ENCODE measurements around the gene RNF208. TPM values are rescaled to one million over a fixed set of nuclear protein-coding genes. Genes with fewer than 3 reads are reported as not detected.

Gene RNF208
- total RNA-seq, 1 donor: 0.45 TPM

- TF ChIP-seq, protein P1, sequence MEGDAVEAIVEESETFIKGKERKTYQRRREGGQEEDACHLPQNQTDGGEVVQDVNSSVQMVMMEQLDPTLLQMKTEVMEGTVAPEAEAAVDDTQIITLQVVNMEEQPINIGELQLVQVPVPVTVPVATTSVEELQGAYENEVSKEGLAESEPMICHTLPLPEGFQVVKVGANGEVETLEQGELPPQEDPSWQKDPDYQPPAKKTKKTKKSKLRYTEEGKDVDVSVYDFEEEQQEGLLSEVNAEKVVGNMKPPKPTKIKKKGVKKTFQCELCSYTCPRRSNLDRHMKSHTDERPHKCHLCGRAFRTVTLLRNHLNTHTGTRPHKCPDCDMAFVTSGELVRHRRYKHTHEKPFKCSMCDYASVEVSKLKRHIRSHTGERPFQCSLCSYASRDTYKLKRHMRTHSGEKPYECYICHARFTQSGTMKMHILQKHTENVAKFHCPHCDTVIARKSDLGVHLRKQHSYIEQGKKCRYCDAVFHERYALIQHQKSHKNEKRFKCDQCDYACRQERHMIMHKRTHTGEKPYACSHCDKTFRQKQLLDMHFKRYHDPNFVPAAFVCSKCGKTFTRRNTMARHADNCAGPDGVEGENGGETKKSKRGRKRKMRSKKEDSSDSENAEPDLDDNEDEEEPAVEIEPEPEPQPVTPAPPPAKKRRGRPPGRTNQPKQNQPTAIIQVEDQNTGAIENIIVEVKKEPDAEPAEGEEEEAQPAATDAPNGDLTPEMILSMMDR (IDR thresholded peaks at IDR 0.05; ENCODE audit: insufficient read depth, low read length): no peak
- DNase-seq (ENCODE audit: low read depth): no peak
Measured at GRCh38 chr9:137202966-137203365, 19.1 kb downstream of the RNF208 start.

GRCh38 chr9:137201205-137201868, 20.7 kb downstream of the RNF208 start:
- no peak for DNase-seq (ENCODE audit: low read depth)
- H3K4me3 ChIP-seq (ENCODE audit: low read depth, low read length): peak overlapping the region; percentile 78
- TF ChIP-seq, protein P1 (IDR thresholded peaks at IDR 0.05; ENCODE audit: insufficient read depth, low read length): no peak

More at GRCh38 chr9:137202966-137203365, 19.1 kb downstream of the RNF208 start:
- no peak overlapping the region for H3K4me3 ChIP-seq (ENCODE audit: low read depth, low read length)

DNA sequence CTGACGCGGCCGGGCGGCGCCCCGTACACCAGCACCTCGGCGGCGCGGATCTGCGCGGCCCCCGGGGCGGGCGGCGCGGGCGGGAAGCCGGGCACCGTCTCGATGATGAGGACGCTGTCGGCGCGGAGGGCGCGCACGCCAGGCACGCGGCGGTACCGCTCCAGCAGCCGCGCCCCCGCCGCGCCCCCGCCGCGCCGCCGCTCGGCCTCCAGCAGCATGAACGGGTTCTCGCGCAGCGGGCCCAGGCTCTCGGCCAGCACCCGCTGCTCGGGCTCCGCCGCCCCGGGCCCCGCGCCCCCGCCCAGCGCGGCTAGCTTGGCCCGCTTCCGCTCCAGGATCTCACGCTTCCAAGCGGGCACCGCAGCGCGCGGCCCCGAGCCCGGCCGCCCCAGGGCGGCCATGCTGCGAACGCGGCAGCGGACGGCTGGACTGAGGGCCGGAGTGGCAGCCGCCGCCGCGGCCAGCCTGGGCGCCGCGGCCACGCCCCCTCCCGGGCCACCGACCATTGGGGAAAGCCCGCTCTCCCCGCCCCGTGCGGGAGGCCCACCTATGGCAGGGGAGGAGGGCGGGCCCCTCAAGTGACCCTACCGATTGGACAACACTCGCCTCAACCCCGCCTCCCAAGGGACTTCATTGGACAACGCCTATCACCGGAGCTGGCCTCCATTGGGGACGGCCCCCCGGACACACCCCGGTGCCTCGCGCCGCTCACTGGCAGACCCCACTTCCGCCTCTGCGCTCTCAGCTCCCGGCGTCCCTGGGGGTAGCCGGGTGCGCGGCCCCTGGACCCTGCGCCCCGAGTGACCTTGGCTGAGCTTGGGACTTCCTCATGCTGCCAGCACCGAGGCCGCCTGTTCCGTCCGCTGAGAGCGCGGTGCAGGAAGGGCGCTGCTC, 21.5 kb downstream of the RNF208 start, which contains the start of gene TPRN:
TSS of gene TPRN (minus strand) at position 431 of the 894 bp plus-strand sequence. CDS start at position 401, 30 bp downstream.
- peak within 1 kb of the TSS; percentile 78 for H3K4me3 ChIP-seq (ENCODE audit: low read depth, low read length)
- TF ChIP-seq, protein P1 (IDR thresholded peaks at IDR 0.05; ENCODE audit: insufficient read depth, low read length): no peak
- DNase-seq (ENCODE audit: low read depth): peak; percentile 99

GRCh38 chr9:137199411-137200121, 22.5 kb downstream of the RNF208 start:
- peak; percentile 31 for DNase-seq (ENCODE audit: low read depth)
- TF ChIP-seq, protein P1 (IDR thresholded peaks at IDR 0.05; ENCODE audit: insufficient read depth, low read length): no peak
- H3K4me3 ChIP-seq (ENCODE audit: low read depth, low read length): peak overlapping the region; percentile 62

DNA sequence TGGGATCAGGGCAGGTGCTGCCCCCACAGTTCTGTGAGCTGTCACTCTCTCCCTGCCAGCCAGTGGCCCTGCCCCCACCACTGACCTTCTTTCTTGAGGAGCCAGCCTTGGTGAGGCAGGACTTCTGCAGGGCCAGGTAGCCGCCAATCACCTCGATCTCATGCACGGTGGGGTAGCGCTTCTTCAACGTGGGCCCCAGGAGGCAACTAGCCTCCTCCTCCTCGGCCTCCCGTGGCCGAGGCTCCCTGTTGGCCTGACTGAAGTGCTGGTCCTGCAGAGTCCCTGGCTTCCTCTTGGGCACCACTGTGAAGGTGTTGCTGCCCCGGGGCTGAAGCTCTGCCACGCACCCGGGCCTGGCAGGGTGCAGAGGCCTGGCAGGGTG, 23.1 kb downstream of the RNF208 start:
- peak overlapping the region; percentile 62 for H3K4me3 ChIP-seq (ENCODE audit: low read depth, low read length)
- TF ChIP-seq, protein P1 (IDR thresholded peaks at IDR 0.05; ENCODE audit: insufficient read depth, low read length): no peak
- no peak for DNase-seq (ENCODE audit: low read depth)

GRCh38 chr9:137198051-137198901, 23.8 kb downstream of the RNF208 start:
- peak overlapping the region; percentile 62 for H3K4me3 ChIP-seq (ENCODE audit: low read depth, low read length)
- DNase-seq (ENCODE audit: low read depth): no peak
- TF ChIP-seq, protein P1 (IDR thresholded peaks at IDR 0.05; ENCODE audit: insufficient read depth, low read length): no peak
